Measurements from ENCODE around the gene CCDC13. TPM values are rescaled to one million over a fixed set of nuclear protein-coding genes. Genes with fewer than 3 reads are reported as not detected.

The CCDC13 gene
- total and polyA plus RNA-seq, 12 donors = 0.16 to 1.2 (median 0.55) TPM; not detected in 2

- ATAC-seq (no peak), DNase-seq (no peak)
- TF ChIP-seq, protein P1, sequence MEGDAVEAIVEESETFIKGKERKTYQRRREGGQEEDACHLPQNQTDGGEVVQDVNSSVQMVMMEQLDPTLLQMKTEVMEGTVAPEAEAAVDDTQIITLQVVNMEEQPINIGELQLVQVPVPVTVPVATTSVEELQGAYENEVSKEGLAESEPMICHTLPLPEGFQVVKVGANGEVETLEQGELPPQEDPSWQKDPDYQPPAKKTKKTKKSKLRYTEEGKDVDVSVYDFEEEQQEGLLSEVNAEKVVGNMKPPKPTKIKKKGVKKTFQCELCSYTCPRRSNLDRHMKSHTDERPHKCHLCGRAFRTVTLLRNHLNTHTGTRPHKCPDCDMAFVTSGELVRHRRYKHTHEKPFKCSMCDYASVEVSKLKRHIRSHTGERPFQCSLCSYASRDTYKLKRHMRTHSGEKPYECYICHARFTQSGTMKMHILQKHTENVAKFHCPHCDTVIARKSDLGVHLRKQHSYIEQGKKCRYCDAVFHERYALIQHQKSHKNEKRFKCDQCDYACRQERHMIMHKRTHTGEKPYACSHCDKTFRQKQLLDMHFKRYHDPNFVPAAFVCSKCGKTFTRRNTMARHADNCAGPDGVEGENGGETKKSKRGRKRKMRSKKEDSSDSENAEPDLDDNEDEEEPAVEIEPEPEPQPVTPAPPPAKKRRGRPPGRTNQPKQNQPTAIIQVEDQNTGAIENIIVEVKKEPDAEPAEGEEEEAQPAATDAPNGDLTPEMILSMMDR (IDR thresholded peaks at IDR 0.05) = no peak
- no peak within 1 kb of the TSS for H3K27ac ChIP-seq
- 91 to 94% methylated on average over 5 of the region's 5 CpGs for WGBS, 2 donors
- no peak within 1 kb of the TSS for H3K4me3 ChIP-seq
- intact Hi-C loops (cut with DNase I) = no loop called here
- peaks cover 0 to 8% (median 0%) of the 10 kb centered on the region in 7 donors for H3K27me3 ChIP-seq
- H3K36me3 ChIP-seq = no peaks in the 10 kb centered on the region
- peaks cover 0 to 19% (median 6%) of the 10 kb centered on the region in 9 donors for H3K4me1 ChIP-seq
- H3K9me3 ChIP-seq = no peaks in the 10 kb centered on the region
Measured at GRCh38 chr3:42809202-42809601, 36.1 kb upstream of the CCDC13 start, which contains the start of gene ACKR2. Gene ACKR2, plus strand, starts transcription at chr3:42809445. Its CDS starts 55,058 bp downstream, at chr3:42864503.

GRCh38 chr3:42807929-42808328 lies 34.9 kb upstream of the CCDC13 start:
- Histone ChIP-seq H3K36me3 (no peaks in the 10 kb centered on the region), H3K27ac (no peak overlapping the region), H3K9me3 (no peaks in the 10 kb centered on the region), H3K27me3 (peaks cover 0 to 8% (median 0%) of the 10 kb centered on the region in 7 donors), H3K4me3 (no peak overlapping the region), H3K4me1 (peaks cover 0 to 21% (median 12%) of the 10 kb centered on the region in 9 donors)
- TF ChIP-seq, protein P1 (IDR thresholded peaks at IDR 0.05) = no peak
- ATAC-seq (no peak), DNase-seq (no peak)
- intact Hi-C loops (cut with DNase I) = no loop called here
- 81 to 95% methylated on average over 4 of the region's 4 CpGs for WGBS, 2 donors

DNA sequence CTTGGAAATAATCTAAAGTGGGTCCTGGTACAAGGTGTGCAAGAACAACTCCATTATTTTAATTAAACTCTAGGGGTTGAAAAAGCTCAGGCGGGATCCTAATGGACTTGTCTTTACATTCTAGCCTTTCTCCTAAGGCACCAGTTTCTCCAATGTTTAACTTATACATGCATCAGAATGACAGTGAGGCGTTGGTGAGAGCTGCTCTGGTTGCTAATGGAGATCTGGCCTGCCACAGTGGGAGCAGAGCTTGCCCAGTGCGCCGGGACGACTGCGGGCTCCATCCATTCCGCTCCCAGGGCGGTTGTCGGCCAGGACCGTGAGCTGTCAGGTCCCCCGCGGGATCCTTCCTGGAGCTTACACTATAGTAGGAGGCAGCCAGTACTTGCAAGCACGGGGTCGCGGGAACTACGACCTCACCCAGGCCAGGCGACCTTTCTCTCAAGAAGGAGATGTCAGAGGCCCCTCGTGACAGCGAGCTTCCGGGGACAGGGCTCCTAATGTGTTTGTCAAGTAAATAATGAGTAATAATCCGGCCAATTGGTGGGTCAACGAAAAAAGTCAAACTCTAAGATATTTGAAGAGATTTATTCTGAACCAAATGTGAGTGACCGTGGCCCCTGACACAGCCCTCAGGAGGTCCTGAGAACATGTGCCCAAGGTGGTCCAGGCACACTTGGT lies 32.2 kb upstream of the CCDC13 start:
- WGBS, 2 donors = 28 to 34% methylated on average over 23 of the region's 23 CpGs
- no peaks in the 10 kb centered on the region for H3K36me3 ChIP-seq
- peaks cover 0 to 42% (median 33%) of the 10 kb centered on the region in 9 donors for H3K4me1 ChIP-seq
- peaks cover 0 to 8% (median 0%) of the 10 kb centered on the region in 7 donors for H3K27me3 ChIP-seq
- H3K4me3 ChIP-seq = peak overlapping the region in 9 of 10 donors; percentile 56 to 96 (median 76)
- peak overlapping the region in 9 of 10 donors; percentile 74 to 98 (median 93) for H3K27ac ChIP-seq
- intact Hi-C loops (cut with DNase I) = no loop called here
- H3K9me3 ChIP-seq = no peaks in the 10 kb centered on the region
- ATAC-seq (peak in 4 of 8 donors; percentile 1 to 19 (median 14)), DNase-seq (peak in 1 of 2 donors; percentile 40)
- TF ChIP-seq, protein P1 (IDR thresholded peaks at IDR 0.05) = no peak

- intact Hi-C loops (cut with DNase I) = no loop called here
- ATAC-seq = peak in 1 of 8 donors; percentile 3
- TF ChIP-seq, protein P1 (IDR thresholded peaks at IDR 0.05) = no peak
- peak overlapping the region; percentile 74 to 98 (median 93) for H3K27ac ChIP-seq
- peaks cover 0 to 47% (median 38%) of the 10 kb centered on the region in 9 donors for H3K4me1 ChIP-seq
- H3K4me3 ChIP-seq = peak overlapping the region; percentile 36 to 96 (median 74)
- no peaks in the 10 kb centered on the region for H3K9me3 ChIP-seq
- DNase-seq = no peak
- H3K27me3 ChIP-seq = peaks cover 0 to 8% (median 0%) of the 10 kb centered on the region in 7 donors
- 0% methylated on average over 13 of the region's 13 CpGs for WGBS, 2 donors
- H3K36me3 ChIP-seq = no peaks in the 10 kb centered on the region
Measured at GRCh38 chr3:42804831-42805132, 31.7 kb upstream of the CCDC13 start.

Data from heart right ventricle (tissue), 16 donors.